T-cell (primary cell): ENCODE results near the gene BCAS3. TPM values are rescaled to one million over a fixed set of nuclear protein-coding genes. Genes with fewer than 3 reads are reported as not detected.

ENCODE experiments used
- ATAC-seq, 4 experiments: fragments of 200-7000 bp in 3 of 4; fragments of 150-1000 bp in 1 of 4; cut with Tn5 transposase; replicated peaks in 1 of 4; 1 replicate in 3 of 4; 2 replicates in 1 of 4; pipeline ENCODE4 v1.10.0; 2021; ENCODE audit warnings: moderate library complexity in 3 of 4, mild to moderate bottlenecking in 2 of 4, moderate number of reproducible peaks in 1 of 4
- CTCF ChIA-PET, 2 donors: fragments of 300-600 bp; sonication (Branson Sonifier 250); formaldehyde crosslinking; loops; one replicate each; lab custom pipeline; 2022; ENCODE audit warnings: antibody characterized with exemption in 2 of 2; lab: Charles Lee
- POLR2A ChIA-PET, 2 donors: fragments of 300-600 bp; sonication (Branson Sonifier 250); formaldehyde crosslinking; loops; one replicate each; lab custom pipeline; 2022; ENCODE audit warnings: antibody characterized with exemption in 2 of 2; lab: Charles Lee
- DNase-seq, 35 experiments: peaks; one replicate each; pipeline versions ENCODE4 v3.0.0 to v3.0.0-alpha.2; 2013 to 2023
- H3K27ac ChIP-seq: one replicate; pipeline ENCODE4 v1.5.1; 2013; ENCODE audit warnings: low read length
- H3K27me3 ChIP-seq, 2 experiments: replicated peaks in 1 of 2; 1 replicate in 1 of 2; 2 replicates in 1 of 2; pipeline versions ENCODE4 v1.6.1 to v1.7.0; 2013; ENCODE audit warnings: low read length in 1 of 2, mixed read lengths in 1 of 2; ENCODE audit not compliant: control insufficient read depth in 2 of 2, insufficient read depth in 2 of 2; ENCODE audit errors: extremely low read depth in 1 of 2
- H3K36me3 ChIP-seq, 2 donors: 1 replicate in 1 of 2; 2 replicates in 1 of 2; pipeline versions ENCODE4 v1.6.1 to v1.7.0; 2013; ENCODE audit warnings: low read length in 1 of 2; ENCODE audit not compliant: control insufficient read depth in 2 of 2, insufficient read depth in 1 of 2; ENCODE audit errors: extremely low read depth in 1 of 2
- H3K4me1 ChIP-seq, 2 experiments: 1 replicate in 1 of 2; 2 replicates in 1 of 2; pipeline versions ENCODE4 v1.6.1 to v1.7.0; 2013; ENCODE audit warnings: low read length in 2 of 2, mixed read lengths in 1 of 2; ENCODE audit not compliant: insufficient read depth in 2 of 2, control insufficient read depth in 1 of 2; ENCODE audit errors: extremely low read depth in 1 of 2
- H3K4me3 ChIP-seq, 2 donors: 1 replicate in 1 of 2; 2 replicates in 1 of 2; pipeline versions ENCODE4 v1.5.1 to v1.7.0; 2013; ENCODE audit warnings: mild to moderate bottlenecking in 2 of 2, low read length in 1 of 2, moderate library complexity in 1 of 2; ENCODE audit not compliant: control insufficient read depth in 1 of 2; ENCODE audit errors: extremely low read depth in 1 of 2
- H3K9me3 ChIP-seq: 2 replicates; pipeline ENCODE4 v1.7.0; 2013
- H3K27ac Mint-ChIP-seq, 2 donors: one replicate each; pipeline ENCODE4 v1.8.0; 2020 to 2021; ENCODE audit warnings: mild to moderate bottlenecking in 2 of 2, mixed read lengths in 2 of 2
- H3K27me3 Mint-ChIP-seq, 2 donors: one replicate each; pipeline ENCODE4 v1.8.0; 2021 to 2022; ENCODE audit warnings: mixed read lengths in 2 of 2
- H3K36me3 Mint-ChIP-seq: one replicate; pipeline ENCODE4 v1.8.0; 2021; ENCODE audit warnings: mixed read lengths
- H3K4me1 Mint-ChIP-seq, 3 donors: one replicate each; pipeline ENCODE4 v1.8.0; 2020 to 2022; ENCODE audit warnings: mixed read lengths in 3 of 3, mild to moderate bottlenecking in 1 of 3
- H3K4me3 Mint-ChIP-seq, 3 donors: one replicate each; pipeline ENCODE4 v1.8.0; 2020 to 2022; ENCODE audit warnings: mild to moderate bottlenecking in 3 of 3, mixed read lengths in 3 of 3, moderate library complexity in 3 of 3
- H3K9me3 Mint-ChIP-seq, 3 donors: one replicate each; pipeline ENCODE4 v1.8.0; 2020 to 2022; ENCODE audit warnings: mixed read lengths in 3 of 3
- WGBS: methylation state at CpG from one replicate; pipeline ENCODE4 v1.1.5; 2013; ENCODE audit warnings: missing lambda C conversion rate; ENCODE audit not compliant: insufficient coverage; 5-methylcytosine and 5-hydroxymethylcytosine counted together
- total RNA-seq, 35 experiments: library from RNA in 6 of 35; stranded (reverse) in 6 of 35; fragments of 120-200 nt in 1 of 35; gene quantifications; one replicate each; pipeline versions ENCODE4 v1.2.1 to v1.2.4 and lab custom pipeline; 2013 to 2026

The BCAS3 gene
- total RNA-seq, 5 donors from 2014 or later (not counting 1 experiment from before 2014, with no cell fraction given), result 33.8 to 57.8 (median 38.1) TPM

DNA sequence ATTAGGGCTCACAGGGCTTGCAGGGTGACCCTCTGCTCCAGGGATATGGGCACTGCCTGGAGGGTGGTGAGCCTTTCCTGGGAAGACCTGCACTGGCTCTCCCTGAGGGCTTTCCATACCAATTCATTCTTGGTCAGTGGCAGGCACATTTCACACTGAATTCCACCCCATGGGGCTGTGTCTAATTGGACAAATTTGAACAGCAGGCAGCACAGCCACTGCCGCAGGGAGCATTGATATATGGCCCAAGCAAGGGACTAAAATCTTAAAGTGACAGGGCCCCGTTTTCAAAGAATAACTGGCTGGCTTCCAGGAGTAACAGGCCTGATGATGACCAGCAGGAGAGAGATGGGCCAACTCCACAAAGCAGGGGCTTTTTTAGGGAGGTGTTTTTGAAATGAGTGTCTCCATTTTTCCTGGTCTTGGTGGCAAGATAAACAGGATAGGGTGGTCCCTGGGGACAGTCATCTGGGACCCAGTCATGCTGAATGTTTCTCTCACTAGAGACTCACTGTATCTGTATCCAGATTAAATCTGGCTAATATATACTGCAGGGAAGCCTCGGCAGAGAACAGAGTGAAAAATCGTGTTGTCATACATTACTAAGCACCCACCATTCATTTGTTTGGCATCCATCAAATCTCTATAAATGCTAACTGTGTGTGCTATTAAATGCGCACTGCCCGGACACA lies 647.9 kb downstream of the BCAS3 start:
- H3K27ac Mint-ChIP-seq, result no peak overlapping the region
- H3K27me3 Mint-ChIP-seq, result no peaks in the 10 kb centered on the region
- H3K36me3 Mint-ChIP-seq, result peaks cover 3% of the 10 kb centered on the region
- H3K36me3 ChIP-seq, result no peaks in the 10 kb centered on the region
- H3K4me1 ChIP-seq, result no peaks in the 10 kb centered on the region
- H3K4me3 ChIP-seq, result no peak overlapping the region
- H3K27me3 ChIP-seq, result no peaks in the 10 kb centered on the region
- no peak overlapping the region for H3K27ac ChIP-seq
- CTCF ChIA-PET, result no interaction called here
- peaks cover 0 to 6% (median 0%) of the 10 kb centered on the region in 3 donors for H3K4me1 Mint-ChIP-seq
- no peak overlapping the region for H3K4me3 Mint-ChIP-seq
- DNase-seq (no peak), ATAC-seq (no peak)
- no peaks in the 10 kb centered on the region for H3K9me3 ChIP-seq
- POLR2A ChIA-PET, result no interaction called here
- WGBS, result 94% methylated on average over 2 of the region's 6 CpGs
- H3K9me3 Mint-ChIP-seq, result no peaks in the 10 kb centered on the region

GRCh38 chr17:61326330-61326729 lies 648.7 kb downstream of the BCAS3 start:
- POLR2A ChIA-PET, result no interaction called here
- no peak overlapping the region for H3K27ac Mint-ChIP-seq
- WGBS, result 95% methylated on average over 2 of the region's 3 CpGs
- no peaks in the 10 kb centered on the region for H3K9me3 Mint-ChIP-seq
- Histone ChIP-seq H3K27me3 (no peaks in the 10 kb centered on the region), H3K36me3 (no peaks in the 10 kb centered on the region), H3K27ac (no peak overlapping the region), H3K4me3 (no peak overlapping the region), H3K4me1 (no peaks in the 10 kb centered on the region), H3K9me3 (no peaks in the 10 kb centered on the region)
- DNase-seq, result no peak
- CTCF ChIA-PET, result no interaction called here
- no peak for ATAC-seq
- no peaks in the 10 kb centered on the region for H3K36me3 Mint-ChIP-seq
- no peaks in the 10 kb centered on the region for H3K27me3 Mint-ChIP-seq
- H3K4me1 Mint-ChIP-seq, result peaks cover 0 to 6% (median 0%) of the 10 kb centered on the region in 3 donors
- no peak overlapping the region for H3K4me3 Mint-ChIP-seq

- no CpG with 5 or more reads among the region's 6 CpGs for WGBS
- ATAC-seq (no peak), DNase-seq (no peak)
- Mint-ChIP-seq H3K4me1 (no peaks in the 10 kb centered on the region), H3K36me3 (no peaks in the 10 kb centered on the region), H3K27ac (no peak overlapping the region), H3K9me3 (no peaks in the 10 kb centered on the region), H3K27me3 (no peaks in the 10 kb centered on the region), H3K4me3 (no peak overlapping the region)
- no peak overlapping the region for H3K4me3 ChIP-seq
- no peaks in the 10 kb centered on the region for H3K36me3 ChIP-seq
- no peak overlapping the region for H3K27ac ChIP-seq
- no peaks in the 10 kb centered on the region for H3K4me1 ChIP-seq
- POLR2A ChIA-PET, result no interaction called here
- no peaks in the 10 kb centered on the region for H3K9me3 ChIP-seq
- CTCF ChIA-PET, result interaction anchor here in 1 of 2 donors (0.7 kb wide), 1 partner anchor 127 kb away, joined by 3 read pairs; no protein-coding TSS in a partner anchor
- no peaks in the 10 kb centered on the region for H3K27me3 ChIP-seq
Measured at GRCh38 chr17:61328351-61328750, 650.7 kb downstream of the BCAS3 start.

GRCh38 chr17:61330174-61331150 lies 652.8 kb downstream of the BCAS3 start:
- Histone ChIP-seq H3K9me3 (no peaks in the 10 kb centered on the region), H3K27ac (no peak overlapping the region), H3K27me3 (no peaks in the 10 kb centered on the region), H3K4me3 (no peak overlapping the region), H3K36me3 (no peaks in the 10 kb centered on the region), H3K4me1 (no peaks in the 10 kb centered on the region)
- Mint-ChIP-seq H3K4me3 (no peak overlapping the region), H3K27ac (no peak overlapping the region), H3K9me3 (no peaks in the 10 kb centered on the region), H3K4me1 (no peaks in the 10 kb centered on the region), H3K27me3 (no peaks in the 10 kb centered on the region), H3K36me3 (no peaks in the 10 kb centered on the region)
- 94% methylated on average over 9 of the region's 11 CpGs for WGBS
- ChIA-PET POLR2A (no interaction called here), CTCF (no interaction called here)
- DNase-seq (no peak), ATAC-seq (no peak)

DNA sequence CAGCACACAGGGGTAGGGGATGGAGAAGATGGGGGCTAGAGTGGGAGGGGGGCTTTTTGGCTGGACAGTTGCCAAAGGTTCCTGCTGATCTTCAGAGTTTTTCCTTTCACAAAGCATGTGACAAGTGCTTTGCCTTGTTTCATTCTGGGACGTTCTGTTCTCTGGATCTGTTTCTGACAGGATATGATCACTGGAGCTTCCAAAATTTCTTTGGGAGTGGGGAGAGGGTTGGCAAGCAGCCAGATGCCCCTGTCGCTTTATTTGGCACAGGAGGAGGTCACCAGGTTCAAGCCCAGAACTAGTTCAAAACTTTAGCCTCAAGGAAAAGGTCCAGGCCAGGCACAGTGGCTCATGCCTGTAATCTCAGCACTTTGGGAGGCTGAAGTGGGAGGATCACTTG lies 653.5 kb downstream of the BCAS3 start:
- Histone ChIP-seq H3K4me1 (no peaks in the 10 kb centered on the region), H3K27me3 (no peaks in the 10 kb centered on the region), H3K27ac (no peak overlapping the region), H3K36me3 (no peaks in the 10 kb centered on the region), H3K9me3 (no peaks in the 10 kb centered on the region), H3K4me3 (no peak overlapping the region)
- ChIA-PET POLR2A (no interaction called here), CTCF (no interaction called here)
- ATAC-seq, result no peak
- 100% methylated on average over 1 of the region's 2 CpGs for WGBS
- Mint-ChIP-seq H3K9me3 (no peaks in the 10 kb centered on the region), H3K27ac (no peak overlapping the region), H3K4me1 (no peaks in the 10 kb centered on the region), H3K27me3 (no peaks in the 10 kb centered on the region), H3K4me3 (no peak overlapping the region), H3K36me3 (no peaks in the 10 kb centered on the region)
- DNase-seq, result no peak

GRCh38 chr17:61331886-61332285 lies 654.2 kb downstream of the BCAS3 start:
- DNase-seq (no peak), ATAC-seq (no peak)
- Histone ChIP-seq H3K27me3 (no peaks in the 10 kb centered on the region), H3K4me3 (no peak overlapping the region), H3K27ac (no peak overlapping the region), H3K4me1 (no peaks in the 10 kb centered on the region), H3K36me3 (no peaks in the 10 kb centered on the region), H3K9me3 (no peaks in the 10 kb centered on the region)
- no peaks in the 10 kb centered on the region for H3K9me3 Mint-ChIP-seq
- ChIA-PET POLR2A (no interaction called here), CTCF (no interaction called here)
- 95% methylated on average over 8 of the region's 9 CpGs for whole genome bisulfite sequencing
- no peaks in the 10 kb centered on the region for H3K4me1 Mint-ChIP-seq
- no peak overlapping the region for H3K4me3 Mint-ChIP-seq
- no peaks in the 10 kb centered on the region for H3K36me3 Mint-ChIP-seq
- H3K27ac Mint-ChIP-seq, result no peak overlapping the region
- no peaks in the 10 kb centered on the region for H3K27me3 Mint-ChIP-seq
